Glomerular visceral epithelial cell (primary cell): ENCODE data around the gene CNNM3.
"Not testable (repeated sequence)": the region's sequence is repeated elsewhere in the genome, so short reads cannot be mapped to it uniquely, and the experiment has no call there.

ENCODE experiments used
- DNase-seq: peaks from one replicate; pipeline ENCODE4 v3.0.0-alpha.2; 2016; ENCODE audit errors: extremely low spot score

The CNNM3 gene

GRCh38 chr2:96839293-96839874 lies 23.3 kb downstream of the CNNM3 start:
- no peak for DNase-seq

GRCh38 chr2:96839875-96840850 lies 24.1 kb downstream of the CNNM3 start:
- DNase-seq, result no peak

GRCh38 chr2:96841701-96842495 lies 25.8 kb downstream of the CNNM3 start:
- no peak for DNase-seq

- DNase-seq, result no peak
Measured at GRCh38 chr2:96842600-96842999, 26.5 kb downstream of the CNNM3 start.

- DNase-seq, result no peak
Measured at GRCh38 chr2:96843538-96844268, 27.6 kb downstream of the CNNM3 start, which contains the start of gene ANKRD23. ANKRD23 (minus strand) TSS chr2:96844021; CDS start chr2:96843992, 29 bp downstream.

GRCh38 chr2:96844405-96844808 lies 28.3 kb downstream of the CNNM3 start:
- DNase-seq, result no peak

GRCh38 chr2:96846825-96847224 lies 30.8 kb downstream of the CNNM3 start:
- no peak for DNase-seq

GRCh38 chr2:96847586-96847985 lies 31.5 kb downstream of the CNNM3 start:
- no peak for DNase-seq

- DNase-seq, result no peak
Measured at GRCh38 chr2:96848264-96848663, 32.2 kb downstream of the CNNM3 start.

GRCh38 chr2:96852667-96853066 lies 36.6 kb downstream of the CNNM3 start:
- no peak for DNase-seq

GRCh38 chr2:96853321-96853720 lies 37.3 kb downstream of the CNNM3 start:
- no peak for DNase-seq

- peak; percentile 42 for DNase-seq
Measured at GRCh38 chr2:96856776-96857666, 41.0 kb downstream of the CNNM3 start.

- DNase-seq, result peak; percentile 100
Measured at GRCh38 chr2:96857667-96858372, 41.8 kb downstream of the CNNM3 start, which contains the start of gene ANKRD39. ANKRD39 (minus strand) TSS chr2:96858016; CDS start chr2:96857987, 29 bp downstream.

GRCh38 chr2:96859099-96859649 lies 43.1 kb downstream of the CNNM3 start:
- DNase-seq, result no peak

GRCh38 chr2:96859681-96860064 lies 43.6 kb downstream of the CNNM3 start:
- DNase-seq, result no peak

- DNase-seq, result no peak
Measured at GRCh38 chr2:96860065-96861029, 44.3 kb downstream of the CNNM3 start.

GRCh38 chr2:96861074-96861473 lies 45.0 kb downstream of the CNNM3 start:
- no peak for DNase-seq

- DNase-seq, result not testable (repeated sequence)
Measured at GRCh38 chr2:96863056-96863455, 47.0 kb downstream of the CNNM3 start.
